C4-2B (cell line): Measurements from ENCODE around the gene ZNF207.
"Not testable (repeated sequence)": the region's sequence is repeated elsewhere in the genome, so short reads cannot be mapped to it uniquely, and the experiment has no call there.

Source experiments
- CTCF ChIP-seq: fragments of 450-650 bp; conservative IDR thresholded peaks from 2 replicates; pipeline ENCODE4 v1.5.1; 2017; ENCODE audit warnings: mild to moderate bottlenecking
- ZFX ChIP-seq: fragments of 450-650 bp; IDR thresholded peaks from 2 replicates; pipeline ENCODE4 v1.6.1; 2017

GRCh38 chr17:32352734-32353133, 2.8 kb downstream of the ZNF207 start:
- TF ChIP-seq CTCF, ZFX: not testable (repeated sequence)
